H9 (cell line): ENCODE measurements around the gene CREG2. TPM values are rescaled to one million over a fixed set of nuclear protein-coding genes. Genes with fewer than 3 reads are reported as not detected.
A peak's percentile ranks its signal among the peaks of the same experiment; 100 is the strongest.

Experiments used
- DNase-seq: peaks from one replicate; pipeline ENCODE4 v3.0.0-alpha.2; 2017
- H2AFZ ChIP-seq: one replicate; pipeline ENCODE4 v1.6.1; 2013; ENCODE audit warnings: mild to moderate bottlenecking, low read length, control low read depth, moderate library complexity
- H2AK5ac ChIP-seq: 2 replicates; pipeline ENCODE4 v1.6.1; 2013; ENCODE audit warnings: low read length, control low read depth, mixed read lengths; ENCODE audit not compliant: insufficient read length
- H2BK120ac ChIP-seq: one replicate; pipeline ENCODE4 v1.6.1; 2013; ENCODE audit warnings: low read depth, mild to moderate bottlenecking, low read length, control low read depth, inconsistent platforms; ENCODE audit not compliant: poor library complexity, severe bottlenecking
- H2BK12ac ChIP-seq: 2 replicates; pipeline ENCODE4 v1.6.1; 2013; ENCODE audit warnings: low read length, control low read depth, mixed read lengths, low read depth; ENCODE audit not compliant: insufficient read length
- H2BK15ac ChIP-seq: 2 replicates; pipeline ENCODE4 v1.6.1; 2013; ENCODE audit warnings: low read depth, low read length, control low read depth
- H2BK20ac ChIP-seq: one replicate; pipeline ENCODE4 v1.6.1; 2013; ENCODE audit warnings: low read depth, mild to moderate bottlenecking, low read length, control low read depth, inconsistent platforms; ENCODE audit not compliant: poor library complexity, severe bottlenecking
- H2BK5ac ChIP-seq: 2 replicates; pipeline ENCODE4 v1.6.1; 2013; ENCODE audit warnings: low read length, control low read depth, mixed read lengths; ENCODE audit not compliant: insufficient read length
- H3K14ac ChIP-seq: 2 replicates; pipeline ENCODE4 v1.6.1; 2013; ENCODE audit warnings: low read length, control low read depth; ENCODE audit not compliant: insufficient read depth
- H3K18ac ChIP-seq: 2 replicates; pipeline ENCODE4 v1.6.1; 2013; ENCODE audit warnings: low read depth, mild to moderate bottlenecking, mixed read lengths, low read length, control low read depth; ENCODE audit not compliant: insufficient read length
- H3K23ac ChIP-seq: 2 replicates; pipeline ENCODE4 v1.6.1; 2013; ENCODE audit warnings: low read length, control low read depth, mixed read lengths, low read depth; ENCODE audit not compliant: insufficient read length
- H3K23me2 ChIP-seq: 2 replicates; pipeline ENCODE4 v1.6.1; 2013; ENCODE audit warnings: low read depth, mild to moderate bottlenecking, mixed read lengths, low read length, control low read depth; ENCODE audit not compliant: insufficient read length, poor library complexity, severe bottlenecking
- H3K27ac ChIP-seq: 2 replicates; pipeline ENCODE4 v1.5.1; 2013; ENCODE audit warnings: low read length, control low read depth, mixed read lengths, low read depth; ENCODE audit not compliant: insufficient read length
- H3K27me3 ChIP-seq: 2 replicates; pipeline ENCODE4 v1.6.1; 2013; ENCODE audit warnings: low read length, control low read depth, inconsistent platforms; ENCODE audit not compliant: insufficient read depth
- H3K4ac ChIP-seq: 2 replicates; pipeline ENCODE4 v1.6.1; 2013; ENCODE audit warnings: low read depth, mild to moderate bottlenecking, control low read depth, inconsistent platforms, low read length, moderate library complexity
- H3K4me1 ChIP-seq: 2 replicates; pipeline ENCODE4 v1.6.1; 2013; ENCODE audit warnings: low read length, control low read depth, inconsistent platforms; ENCODE audit not compliant: insufficient read depth
- H3K4me2 ChIP-seq: 2 replicates; pipeline ENCODE4 v1.6.1; 2013; ENCODE audit warnings: low read length, control low read depth, mixed read lengths; ENCODE audit not compliant: insufficient read length, insufficient read depth
- H3K56ac ChIP-seq: 2 replicates; pipeline ENCODE4 v1.6.1; 2013; ENCODE audit warnings: low read depth, mild to moderate bottlenecking, mixed read lengths, low read length, control low read depth; ENCODE audit not compliant: insufficient read length
- H3K79me1 ChIP-seq: 2 replicates; pipeline ENCODE4 v1.6.1; 2013; ENCODE audit warnings: low read depth, mild to moderate bottlenecking, moderate library complexity, low read length, control low read depth, inconsistent platforms; ENCODE audit not compliant: insufficient read depth, poor library complexity, severe bottlenecking
- H3K79me2 ChIP-seq: 2 replicates; pipeline ENCODE4 v1.6.1; 2013; ENCODE audit warnings: low read length, control low read depth, inconsistent platforms; ENCODE audit not compliant: insufficient read depth
- H3K9ac ChIP-seq: 2 replicates; pipeline ENCODE4 v1.6.1; 2013; ENCODE audit warnings: low read length, control low read depth, mixed read lengths; ENCODE audit not compliant: insufficient read length; ENCODE audit errors: extremely low read depth
- H3K9me3 ChIP-seq: one replicate; pipeline ENCODE4 v1.6.1; 2013; ENCODE audit warnings: low read depth, low read length, inconsistent platforms; ENCODE audit not compliant: control insufficient read depth
- H3T11ph ChIP-seq: one replicate; pipeline ENCODE4 v1.6.1; 2013; ENCODE audit warnings: mild to moderate bottlenecking, low read length, control low read depth, inconsistent platforms
- H4K20me1 ChIP-seq: one replicate; pipeline ENCODE4 v1.6.1; 2013; ENCODE audit not compliant: control insufficient read depth, insufficient read length, insufficient read depth
- H4K5ac ChIP-seq: 2 replicates; pipeline ENCODE4 v1.6.1; 2013; ENCODE audit warnings: low read depth, mild to moderate bottlenecking, mixed read lengths, low read length, control low read depth; ENCODE audit not compliant: insufficient read length
- H4K8ac ChIP-seq: replicated peaks from 2 replicates; pipeline ENCODE4 v1.6.1; 2013; ENCODE audit warnings: low read length, control low read depth, mixed read lengths, low read depth; ENCODE audit not compliant: insufficient read length
- H4K91ac ChIP-seq: 2 replicates; pipeline ENCODE4 v1.6.1; 2013; ENCODE audit warnings: low read depth, mild to moderate bottlenecking, moderate library complexity, mixed read lengths, low read length, control low read depth; ENCODE audit not compliant: insufficient read length
- H3K27ac Mint-ChIP-seq, 3 experiments: 2 replicates in 2 of 3; 3 replicates in 1 of 3; pipeline ENCODE4 v1.8.0; 2020 to 2021; ENCODE audit warnings: mixed read lengths in 3 of 3, mild to moderate bottlenecking in 1 of 3, moderate library complexity in 1 of 3
- H3K27me3 Mint-ChIP-seq: 2 replicates; pipeline ENCODE4 v1.8.0; 2021; ENCODE audit warnings: low read depth, mild to moderate bottlenecking, moderate library complexity, mixed read lengths
- H3K36me3 Mint-ChIP-seq, 3 experiments: 2 replicates in 2 of 3; 3 replicates in 1 of 3; pipeline ENCODE4 v1.8.0; 2020 to 2021; ENCODE audit warnings: low read depth in 3 of 3, mixed read lengths in 3 of 3; ENCODE audit not compliant: insufficient read depth in 1 of 3
- H3K4me1 Mint-ChIP-seq, 2 experiments: 2 replicates each; pipeline ENCODE4 v1.8.0; 2020; ENCODE audit warnings: mixed read lengths in 2 of 2
- H3K4me3 Mint-ChIP-seq, 2 experiments: 2 replicates in 1 of 2; 3 replicates in 1 of 2; pipeline ENCODE4 v1.8.0; 2020 to 2021; ENCODE audit warnings: mild to moderate bottlenecking in 2 of 2, mixed read lengths in 2 of 2, moderate library complexity in 1 of 2
- H3K9me3 Mint-ChIP-seq, 2 experiments: 2 replicates in 1 of 2; 3 replicates in 1 of 2; pipeline ENCODE4 v1.8.0; 2020; ENCODE audit warnings: mild to moderate bottlenecking in 2 of 2, mixed read lengths in 2 of 2, moderate library complexity in 1 of 2
- CTCF ChIP-seq: fragments of 200-600 bp; sonication (generic); conservative IDR thresholded peaks from 3 replicates; pipeline ENCODE4 v1.8.0; 2021; ENCODE audit warnings: antibody characterized with exemption, mild to moderate bottlenecking
- WGBS: extraction: QIAGEN DNeasy Blood & Tissue Kit; methylation state at CpG from one replicate; pipeline ENCODE4 v1.1.7; 2013; ENCODE audit warnings: missing lambda C conversion rate, low lambda C conversion rate, mixed read lengths; ENCODE audit not compliant: insufficient read length; ENCODE audit errors: extremely low coverage; 5-methylcytosine and 5-hydroxymethylcytosine counted together
- total RNA-seq: library from RNA; stranded (reverse); gene quantifications from 2 replicates; pipeline ENCODE4 v1.2.1, GENCODE V29; 2021

Gene CREG2
- total RNA-seq, 1 experiment from 2014 or later = 0.77 TPM

GRCh38 chr2:101306410-101306809, 80.9 kb downstream of the CREG2 start:
- H3K9me3 Mint-ChIP-seq = no peaks in the 10 kb centered on the region
- no CpG with 5 or more reads among the region's 7 CpGs for WGBS
- Histone ChIP-seq H3K23me2 (peaks cover 17% of the 10 kb centered on the region), H3K4me2 (peak overlapping the region; percentile 94), H3K23ac (no peak overlapping the region), H3K18ac (no peak overlapping the region), H4K8ac (no peak overlapping the region), H2BK20ac (no peak overlapping the region), H2BK15ac (no peak overlapping the region), H3K9me3 (no peaks in the 10 kb centered on the region), H3K79me1 (peaks cover 11% of the 10 kb centered on the region), H4K91ac (no peak overlapping the region), H2BK12ac (no peak overlapping the region), H2AK5ac (no peak overlapping the region), H3K14ac (no peak overlapping the region), H4K20me1 (no peaks in the 10 kb centered on the region), H4K5ac (no peak overlapping the region), H2BK5ac (no peak overlapping the region), H3K79me2 (peaks cover 24% of the 10 kb centered on the region), H3K9ac (peak overlapping the region; percentile 15), H2AFZ (no peak overlapping the region), H3K56ac (no peak overlapping the region), H3T11ph (no peak overlapping the region), H3K4ac (no peak overlapping the region), H3K4me1 (peaks cover 7% of the 10 kb centered on the region; the same call in 1 of the 2 replicates), H3K27ac (no peak overlapping the region), H2BK120ac (no peak overlapping the region), H3K27me3 (no peaks in the 10 kb centered on the region)
- H3K27me3 Mint-ChIP-seq = peaks cover 7% of the 10 kb centered on the region; the same call in 1 of the 2 replicates
- peak overlapping the region; percentile 82 to 92 for H3K4me3 Mint-ChIP-seq
- no peak for DNase-seq
- no peak for TF ChIP-seq CTCF
- H3K27ac Mint-ChIP-seq = no peak overlapping the region; a peak in 1 of 7 replicates
- peaks cover 3 to 9% (median 9%) of the 10 kb centered on the region in 3 experiments; a peak in 6 of 7 replicates for H3K36me3 Mint-ChIP-seq
- peaks cover 33 to 34% of the 10 kb centered on the region in 2 experiments for H3K4me1 Mint-ChIP-seq
